WERI-Rb-1 (cell line): Measurements from ENCODE around the gene SIPA1.

Experiments used
- DNase-seq: peaks from one replicate; pipeline ENCODE4 v3.0.0-alpha.2; 2020
- H3K27ac ChIP-seq: fragments of 250-450 bp; sonication (Bioruptor Pico); 2 replicates; pipeline ENCODE4 v1.5.1; 2020; ENCODE audit warnings: mild to moderate bottlenecking, moderate library complexity
- H3K27me3 ChIP-seq: fragments of 250-450 bp; sonication (Bioruptor Pico); 2 replicates; pipeline ENCODE4 v1.5.1; 2021; ENCODE audit warnings: mild to moderate bottlenecking, low read depth, moderate library complexity; ENCODE audit not compliant: insufficient read depth, severe bottlenecking
- H3K36me3 ChIP-seq: fragments of 250-450 bp; sonication (Bioruptor Pico); 2 replicates; pipeline ENCODE4 v1.5.1; 2020; ENCODE audit warnings: mild to moderate bottlenecking, moderate library complexity
- H3K4me3 ChIP-seq: 2 replicates; pipeline ENCODE4 v1.5.1; 2011; ENCODE audit warnings: low read depth, mild to moderate bottlenecking, control low read depth, low read length
- H3K9me3 ChIP-seq: fragments of 250-450 bp; sonication (Bioruptor Pico); 2 replicates; pipeline ENCODE4 v1.5.1; 2021; ENCODE audit warnings: mild to moderate bottlenecking, moderate library complexity; ENCODE audit not compliant: severe bottlenecking
- CTCF ChIP-seq: IDR thresholded peaks from 2 replicates; pipeline ENCODE4 v1.5.1; 2011; ENCODE audit warnings: low read depth, mild to moderate bottlenecking, control low read depth, inconsistent platforms, low read length

Gene SIPA1

GRCh38 chr11:65696802-65697552, 59.1 kb downstream of the SIPA1 start:
- H3K9me3 ChIP-seq: peaks cover 7% of the 10 kb centered on the region

GRCh38 chr11:65698205-65698604, 60.3 kb downstream of the SIPA1 start:
- H3K36me3 ChIP-seq: no peaks in the 10 kb centered on the region
- H3K27ac ChIP-seq: no peak overlapping the region
- H3K4me3 ChIP-seq: no peak overlapping the region
- DNase-seq: no peak
- TF ChIP-seq CTCF: no peak
- H3K27me3 ChIP-seq: no peaks in the 10 kb centered on the region
- H3K9me3 ChIP-seq: peaks cover 7% of the 10 kb centered on the region

More at GRCh38 chr11:65696802-65697552, 59.1 kb downstream of the SIPA1 start:
- no peaks in the 10 kb centered on the region for H3K36me3 ChIP-seq
- no peak overlapping the region for H3K4me3 ChIP-seq
- no peaks in the 10 kb centered on the region for H3K27me3 ChIP-seq
- no peak for TF ChIP-seq CTCF
- no peak for DNase-seq
- no peak overlapping the region for H3K27ac ChIP-seq

- no peaks in the 10 kb centered on the region for H3K27me3 ChIP-seq
- no peak overlapping the region for H3K27ac ChIP-seq
- H3K36me3 ChIP-seq: no peaks in the 10 kb centered on the region
- DNase-seq: no peak
- peaks cover 7% of the 10 kb centered on the region for H3K9me3 ChIP-seq
- TF ChIP-seq CTCF: no peak
- H3K4me3 ChIP-seq: no peak overlapping the region
Observed at GRCh38 chr11:65699306-65699705, 61.4 kb downstream of the SIPA1 start.

- Histone ChIP-seq H3K9me3 (peaks cover 7% of the 10 kb centered on the region), H3K36me3 (no peaks in the 10 kb centered on the region), H3K27ac (no peak overlapping the region), H3K27me3 (no peaks in the 10 kb centered on the region), H3K4me3 (no peak overlapping the region)
- TF ChIP-seq CTCF: no peak
- no peak for DNase-seq
Observed at GRCh38 chr11:65700399-65700798, 62.5 kb downstream of the SIPA1 start.
